Hepatocyte (in vitro differentiated cells): Measurements from ENCODE around the gene VSTM2L. TPM values are rescaled to one million over a fixed set of nuclear protein-coding genes. Genes with fewer than 3 reads are reported as not detected.

Source experiments
- DNase-seq: peaks from one replicate; pipeline ENCODE4 v3.0.0-alpha.2; 2016; ENCODE audit warnings: low spot score
- H2AFZ ChIP-seq: fragments of 200-600 bp; sonication (generic); 2 replicates; pipeline ENCODE4 v1.6.0; 2016; ENCODE audit warnings: antibody characterized with exemption, mild to moderate bottlenecking
- H3K27ac ChIP-seq: fragments of 200-600 bp; sonication (generic); 2 replicates; pipeline ENCODE4 v1.5.1; 2016; ENCODE audit warnings: mild to moderate bottlenecking
- H3K27me3 ChIP-seq: fragments of 200-600 bp; sonication (generic); 2 replicates; pipeline ENCODE4 v1.6.1; 2016
- H3K36me3 ChIP-seq: fragments of 200-600 bp; sonication (generic); replicated peaks from 2 replicates; pipeline ENCODE4 v1.5.1; 2016; ENCODE audit warnings: low read depth; ENCODE audit not compliant: insufficient read depth
- H3K4me1 ChIP-seq: fragments of 200-600 bp; sonication (generic); 2 replicates; pipeline ENCODE4 v1.5.1; 2016; ENCODE audit warnings: mild to moderate bottlenecking, moderate library complexity; ENCODE audit not compliant: insufficient read depth
- H3K4me2 ChIP-seq: fragments of 200-600 bp; sonication (generic); 2 replicates; pipeline ENCODE4 v1.6.0; 2016
- H3K4me3 ChIP-seq: fragments of 200-600 bp; sonication (generic); 2 replicates; pipeline ENCODE4 v1.5.1; 2016; ENCODE audit warnings: mild to moderate bottlenecking
- H3K79me2 ChIP-seq: fragments of 200-600 bp; sonication (generic); 2 replicates; pipeline ENCODE4 v1.6.0; 2017; ENCODE audit warnings: mild to moderate bottlenecking
- H3K9me2 ChIP-seq: fragments of 200-600 bp; sonication (generic); replicated peaks from 2 replicates; pipeline ENCODE4 v1.6.0; 2017; ENCODE audit warnings: mild to moderate bottlenecking; ENCODE audit not compliant: insufficient read depth
- H3K9me3 ChIP-seq: fragments of 200-600 bp; sonication (generic); 2 replicates; pipeline ENCODE4 v1.5.1; 2016; ENCODE audit warnings: low read depth, mild to moderate bottlenecking
- H4K20me1 ChIP-seq: fragments of 200-600 bp; sonication (generic); 2 replicates; pipeline ENCODE4 v1.6.0; 2016; ENCODE audit warnings: mild to moderate bottlenecking; ENCODE audit not compliant: insufficient read depth, poor library complexity, severe bottlenecking
- EZH2 ChIP-seq: fragments of 200-600 bp; sonication (generic); IDR thresholded peaks from 2 replicates; pipeline ENCODE4 v1.6.1; 2016; ENCODE audit warnings: antibody characterized with exemption, mild to moderate bottlenecking, borderline replicate concordance
- EZH2phosphoT487 ChIP-seq: fragments of 200-600 bp; sonication (generic); IDR thresholded peaks from one replicate; pipeline ENCODE4 v1.6.1; 2018; ENCODE audit warnings: antibody characterized with exemption, mild to moderate bottlenecking, low read depth, moderate library complexity; ENCODE audit not compliant: unreplicated experiment, severe bottlenecking
- WGBS: methylation state at CpG from one replicate; pipeline ENCODE4 v1.1.6; 2016; ENCODE audit warnings: low lambda C conversion rate; ENCODE audit errors: missing lambda C conversion rate; 5-methylcytosine and 5-hydroxymethylcytosine counted together
- polyA plus RNA-seq: library from polyadenylated mRNA; unstranded; fragments of >200 nt; fragmentation: Nextera tagmentation; extraction: Ambion mirVana; gene quantifications from 2 replicates; pipeline ENCODE4 v1.2.1, GENCODE V29; 2016
- total RNA-seq: library from RNA; depleted of rRNA; stranded (reverse); fragments of >200 nt; gene quantifications from 2 replicates; pipeline ENCODE4 v1.2.3, GENCODE V29; 2014
- TF ChIP-seq, protein P1 (sequence below): fragments of 200-600 bp; sonication (generic); IDR thresholded peaks from 2 replicates; pipeline ENCODE4 v1.5.1; 2016; ENCODE audit warnings: antibody characterized with exemption, mild to moderate bottlenecking; ENCODE audit not compliant: poor library complexity

Gene VSTM2L
- total and polyA plus RNA-seq, 2 experiments from 2014 or later, result 2.5 to 3.7 TPM

DNA sequence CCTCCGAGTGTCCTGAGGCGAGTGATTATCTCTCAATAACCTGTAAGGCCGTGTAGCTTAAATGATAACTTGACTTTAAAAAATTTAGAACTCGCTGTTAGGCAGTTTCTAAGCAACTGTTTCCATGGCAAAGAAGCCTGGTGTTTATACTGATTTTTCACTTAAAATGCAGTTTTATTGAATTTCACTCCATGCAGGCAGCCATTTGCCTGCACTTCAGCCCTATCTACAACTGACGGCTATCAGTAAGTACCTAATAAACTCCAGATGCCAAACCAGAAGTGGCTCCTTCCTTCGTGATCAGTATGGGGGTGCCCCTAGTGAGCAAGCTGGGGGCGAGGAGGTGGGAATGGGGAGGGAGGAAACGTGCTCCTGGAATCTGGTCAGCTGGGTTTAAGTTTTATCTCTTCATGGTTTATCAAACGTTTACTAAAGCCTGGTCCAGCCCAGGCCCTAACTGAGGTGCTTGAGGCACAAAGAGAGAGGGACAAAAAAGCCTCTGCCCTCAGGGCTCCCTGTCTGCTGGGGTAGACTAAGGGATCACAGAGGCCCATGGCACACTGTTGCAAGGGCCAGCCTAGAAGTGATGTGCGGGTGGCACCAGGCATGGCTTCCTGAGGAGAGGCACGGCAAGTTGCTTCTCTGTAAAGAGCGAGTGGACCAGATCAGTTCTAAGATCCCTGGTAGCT is 84.8 kb downstream of the VSTM2L start:
- Histone ChIP-seq H3K36me3 (no peaks in the 10 kb centered on the region), H3K4me3 (no peak overlapping the region), H3K4me2 (peak overlapping the region; percentile 52), H3K9me2 (no peaks in the 10 kb centered on the region), H3K27me3 (no peaks in the 10 kb centered on the region), H3K9me3 (no peaks in the 10 kb centered on the region), H3K79me2 (no peaks in the 10 kb centered on the region), H3K4me1 (peaks cover 66% of the 10 kb centered on the region), H2AFZ (no peak overlapping the region), H3K27ac (peak overlapping the region; percentile 87), H4K20me1 (no peaks in the 10 kb centered on the region)
- DNase-seq, result peak; percentile 28
- TF ChIP-seq EZH2, result no peak
- TF ChIP-seq, protein P1, sequence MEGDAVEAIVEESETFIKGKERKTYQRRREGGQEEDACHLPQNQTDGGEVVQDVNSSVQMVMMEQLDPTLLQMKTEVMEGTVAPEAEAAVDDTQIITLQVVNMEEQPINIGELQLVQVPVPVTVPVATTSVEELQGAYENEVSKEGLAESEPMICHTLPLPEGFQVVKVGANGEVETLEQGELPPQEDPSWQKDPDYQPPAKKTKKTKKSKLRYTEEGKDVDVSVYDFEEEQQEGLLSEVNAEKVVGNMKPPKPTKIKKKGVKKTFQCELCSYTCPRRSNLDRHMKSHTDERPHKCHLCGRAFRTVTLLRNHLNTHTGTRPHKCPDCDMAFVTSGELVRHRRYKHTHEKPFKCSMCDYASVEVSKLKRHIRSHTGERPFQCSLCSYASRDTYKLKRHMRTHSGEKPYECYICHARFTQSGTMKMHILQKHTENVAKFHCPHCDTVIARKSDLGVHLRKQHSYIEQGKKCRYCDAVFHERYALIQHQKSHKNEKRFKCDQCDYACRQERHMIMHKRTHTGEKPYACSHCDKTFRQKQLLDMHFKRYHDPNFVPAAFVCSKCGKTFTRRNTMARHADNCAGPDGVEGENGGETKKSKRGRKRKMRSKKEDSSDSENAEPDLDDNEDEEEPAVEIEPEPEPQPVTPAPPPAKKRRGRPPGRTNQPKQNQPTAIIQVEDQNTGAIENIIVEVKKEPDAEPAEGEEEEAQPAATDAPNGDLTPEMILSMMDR, result no peak
- TF ChIP-seq EZH2phosphoT487, result no peak
- 45% methylated on average over 12 of the region's 12 CpGs for WGBS

DNA sequence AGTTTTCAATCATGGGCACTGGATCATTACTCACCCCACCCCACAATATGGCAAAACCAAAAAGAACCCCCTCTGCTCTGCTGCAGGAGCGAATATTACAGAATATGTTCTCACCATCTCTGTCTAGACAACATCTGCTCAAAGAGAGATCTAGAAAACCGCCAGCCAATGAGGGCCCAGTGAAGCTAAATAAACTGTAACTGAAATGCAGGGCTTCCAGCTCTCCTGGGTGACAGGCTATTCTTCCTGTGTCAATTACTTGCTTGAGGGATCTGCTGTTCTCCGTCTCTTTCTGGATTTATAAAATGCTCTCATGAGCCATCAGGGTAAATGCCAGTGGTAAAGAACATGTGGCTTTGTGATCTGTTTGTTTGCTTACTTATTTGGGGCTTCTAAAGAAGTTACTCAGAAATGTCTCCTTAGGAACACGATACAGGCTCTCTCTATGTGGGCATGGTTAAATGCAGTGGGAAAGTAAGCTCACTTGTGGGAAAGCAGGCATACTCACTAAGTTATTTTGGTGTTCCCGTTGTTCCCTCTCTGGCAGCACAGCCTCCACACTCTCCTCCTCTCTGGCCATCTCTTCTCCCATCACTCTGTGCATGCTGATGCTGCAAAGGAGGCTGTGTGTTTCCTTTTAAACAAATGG is 85.5 kb downstream of the VSTM2L start:
- H3K27ac ChIP-seq, result peak overlapping the region; percentile 87
- WGBS, result 72% methylated on average over 5 of the region's 5 CpGs

DNA sequence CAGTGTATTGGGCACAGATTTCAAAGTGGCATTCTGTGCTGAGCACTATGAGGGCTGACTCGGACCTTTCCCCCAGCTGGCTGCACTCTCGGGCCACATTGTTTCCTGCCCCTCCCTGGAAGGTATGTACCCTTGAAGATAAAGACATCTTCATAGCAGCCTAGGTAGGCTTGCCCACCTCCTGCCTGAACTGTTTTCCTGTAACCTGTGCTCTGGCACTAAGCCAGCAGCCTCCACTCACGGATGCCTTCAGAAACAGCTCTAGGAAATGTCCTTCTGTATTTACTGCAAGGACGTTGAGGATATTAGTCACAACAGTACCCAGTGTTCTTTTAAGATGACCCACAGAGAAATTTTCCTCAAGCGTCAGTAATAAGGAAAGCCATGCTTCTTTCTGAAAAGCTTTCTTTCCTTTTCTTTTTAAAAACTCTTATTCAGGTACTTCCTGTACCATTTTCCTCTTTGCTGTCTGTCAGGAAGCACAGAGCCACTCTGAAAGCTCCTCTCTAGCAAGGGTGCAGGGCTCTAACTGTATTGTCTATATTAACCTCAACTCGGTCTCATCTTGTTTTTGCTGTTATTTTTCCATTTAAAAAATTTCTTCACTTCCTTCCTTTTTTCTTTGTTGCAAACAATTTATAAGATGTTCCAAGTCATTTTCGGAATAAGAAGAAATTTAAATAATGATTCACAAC is 86.8 kb downstream of the VSTM2L start:
- DNase-seq, result peak; percentile 54
- H3K79me2 ChIP-seq, result no peaks in the 10 kb centered on the region
- H3K27me3 ChIP-seq, result no peaks in the 10 kb centered on the region
- no peaks in the 10 kb centered on the region for H3K36me3 ChIP-seq
- peaks cover 77% of the 10 kb centered on the region for H3K4me1 ChIP-seq
- H4K20me1 ChIP-seq, result no peaks in the 10 kb centered on the region
- no peak overlapping the region for H3K4me2 ChIP-seq
- H3K9me2 ChIP-seq, result no peaks in the 10 kb centered on the region
- H2AFZ ChIP-seq, result no peak overlapping the region
- no peak for TF ChIP-seq EZH2
- TF ChIP-seq, protein P1, result no peak
- no peak for TF ChIP-seq EZH2phosphoT487
- 66% methylated on average over 7 of the region's 7 CpGs for WGBS
- no peak overlapping the region for H3K4me3 ChIP-seq
- peak overlapping the region; percentile 87 for H3K27ac ChIP-seq
- H3K9me3 ChIP-seq, result no peaks in the 10 kb centered on the region

More for the DNA sequence above, 85.5 kb downstream of the VSTM2L start:
- no peak for TF ChIP-seq EZH2phosphoT487
- TF ChIP-seq, protein P1, result no peak
- no peak for TF ChIP-seq EZH2
- Histone ChIP-seq H3K4me1 (peaks cover 73% of the 10 kb centered on the region), H3K9me3 (no peaks in the 10 kb centered on the region), H3K27me3 (no peaks in the 10 kb centered on the region), H2AFZ (no peak overlapping the region), H4K20me1 (no peaks in the 10 kb centered on the region), H3K4me2 (no peak overlapping the region), H3K4me3 (no peak overlapping the region), H3K79me2 (no peaks in the 10 kb centered on the region), H3K9me2 (no peaks in the 10 kb centered on the region), H3K36me3 (no peaks in the 10 kb centered on the region)
- DNase-seq, result no peak
